KBM-7 (cell line): Measurements from ENCODE around the gene FOXK2.
A peak's percentile ranks its signal among the peaks of the same experiment; 100 is the strongest.
"Not testable (repeated sequence)": the region's sequence is repeated elsewhere in the genome, so short reads cannot be mapped to it uniquely, and the experiment has no call there.

Source experiments
- DNase-seq: peaks from one replicate; pipeline ENCODE4 v3.0.0-alpha.2; 2015
- in situ Hi-C: fragments of 300-500 bp; cut with MboI; formaldehyde crosslinking; loops from 2 replicates; pipeline ENCODE4 v1.14.3; 2020; ENCODE audit warnings: low sequenced_read_pairs, low pct_unique_long_range_greater_than_20kb, mixed read lengths

The FOXK2 gene

DNA sequence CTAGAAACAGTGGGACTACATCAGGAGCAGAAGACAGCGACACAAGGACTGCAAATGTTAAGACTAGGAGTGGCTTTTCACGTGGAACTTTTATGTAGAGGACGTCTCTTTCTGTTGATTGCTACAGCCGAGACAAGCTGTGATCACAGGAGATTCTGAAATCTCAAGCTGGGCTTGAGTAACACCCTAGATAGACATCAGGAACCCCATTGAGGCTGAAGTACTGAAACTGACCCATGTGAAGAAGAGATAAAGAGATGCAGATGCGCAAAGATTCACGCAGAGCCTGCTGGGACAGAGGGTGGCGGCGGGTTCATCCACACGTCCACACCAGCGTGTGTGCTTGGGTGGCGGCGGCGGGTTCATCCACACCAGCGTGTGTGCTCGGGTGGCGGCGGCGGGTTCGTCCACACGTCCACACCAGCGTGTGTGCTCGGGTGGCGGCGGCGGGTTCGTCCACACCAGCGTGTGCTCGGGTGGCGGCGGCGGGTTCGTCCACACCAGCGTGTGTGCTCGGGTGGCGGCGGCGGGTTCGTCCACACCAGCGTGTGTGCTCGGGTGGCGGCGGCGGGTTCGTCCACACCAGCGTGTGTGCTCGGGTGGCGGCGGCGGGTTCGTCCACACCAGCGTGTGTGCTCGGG lies 56.2 kb downstream of the FOXK2 start:
- not testable (repeated sequence) for DNase-seq
- in situ Hi-C loops = loop anchor here (25.0 kb wide), 1 partner anchor 88 kb away; no protein-coding TSS in a partner anchor

DNA sequence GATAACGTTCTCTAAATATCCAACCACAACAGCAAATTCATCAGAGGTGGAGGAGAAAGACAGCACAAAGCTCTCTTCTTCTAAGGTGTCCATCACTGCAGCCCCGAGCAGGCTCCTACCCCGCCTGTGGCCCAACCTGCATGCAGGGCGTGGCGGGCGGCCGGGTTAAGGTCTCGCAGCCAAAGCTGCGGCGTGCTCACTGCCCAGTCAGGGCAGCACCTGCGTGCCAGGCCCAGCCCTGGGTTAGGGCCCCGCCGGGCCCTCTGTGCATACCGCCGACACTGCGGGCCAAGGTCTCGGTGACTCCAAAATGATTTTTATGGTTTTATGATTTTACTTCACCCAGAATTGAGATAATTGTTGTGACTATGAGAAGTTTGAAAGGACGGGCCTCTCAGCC lies 57.8 kb downstream of the FOXK2 start:
- in situ Hi-C loops = loop anchor here (25.0 kb wide), 1 partner anchor 90 kb away; no protein-coding TSS in a partner anchor

DNA sequence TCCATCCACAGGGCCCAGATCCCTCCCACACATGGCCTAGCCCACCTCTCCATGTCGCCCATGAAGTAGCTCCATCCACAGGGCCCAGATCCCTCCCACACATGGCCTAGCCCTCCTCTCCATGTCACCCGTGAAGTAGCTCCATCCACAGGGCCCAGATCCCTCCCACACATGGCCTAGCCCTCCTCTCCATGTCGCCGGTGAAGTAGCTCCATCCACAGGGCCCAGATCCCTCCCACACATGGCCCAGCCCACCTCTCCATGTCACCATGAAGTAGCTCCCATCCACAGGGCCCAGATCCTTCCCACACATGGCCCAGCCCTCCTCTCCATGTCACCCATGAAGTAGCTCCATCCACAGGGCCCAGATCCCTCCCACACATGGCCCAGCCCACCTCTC lies 60.4 kb downstream of the FOXK2 start:
- not testable (repeated sequence) for DNase-seq
- in situ Hi-C loops = loop anchor here (25.0 kb wide), 1 partner anchor 93 kb away; no protein-coding TSS in a partner anchor

More for the DNA sequence above, 57.8 kb downstream of the FOXK2 start:
- no peak for DNase-seq

DNA sequence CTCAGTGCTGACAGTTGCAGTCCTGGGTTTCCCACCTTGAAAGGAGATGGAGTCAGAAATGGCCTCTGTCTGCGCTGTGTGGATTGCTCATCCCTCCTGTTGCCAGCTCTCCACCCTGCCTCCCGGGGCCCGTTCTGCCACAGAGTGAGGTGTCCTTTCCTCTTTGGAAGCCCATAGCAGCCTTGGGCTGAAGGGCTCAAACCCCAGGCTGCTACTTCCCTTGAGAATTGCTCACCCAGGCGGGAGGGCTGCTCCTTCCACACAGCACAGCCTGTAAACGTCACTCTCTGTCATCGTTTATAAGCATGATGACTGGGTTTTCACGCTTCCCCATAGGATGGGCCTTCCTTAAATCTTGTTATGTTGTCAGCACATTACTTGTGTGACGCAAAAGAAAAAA lies 62.7 kb downstream of the FOXK2 start:
- in situ Hi-C loops = loop anchor here (25.0 kb wide), 1 partner anchor 95 kb away; no protein-coding TSS in a partner anchor
- no peak for DNase-seq

DNA sequence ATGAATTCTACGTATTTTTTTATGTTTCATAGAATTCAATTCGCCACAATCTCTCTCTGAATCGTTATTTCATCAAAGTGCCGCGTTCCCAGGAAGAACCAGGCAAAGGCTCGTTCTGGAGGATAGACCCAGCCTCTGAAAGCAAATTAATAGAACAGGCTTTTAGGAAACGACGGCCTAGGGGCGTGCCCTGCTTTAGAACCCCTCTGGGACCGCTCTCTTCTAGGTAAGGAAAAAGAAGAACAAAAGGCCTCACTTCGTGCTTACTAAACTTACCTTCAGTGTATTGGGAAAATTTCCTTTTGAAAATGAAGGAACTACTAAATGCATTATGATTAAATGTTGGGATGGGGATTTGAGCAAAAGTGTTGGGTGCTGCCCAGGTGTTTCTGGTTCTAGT lies 63.2 kb downstream of the FOXK2 start:
- no peak for DNase-seq
- in situ Hi-C loops = loop anchor here (25.0 kb wide), 1 partner anchor 95 kb away; no protein-coding TSS in a partner anchor

DNA sequence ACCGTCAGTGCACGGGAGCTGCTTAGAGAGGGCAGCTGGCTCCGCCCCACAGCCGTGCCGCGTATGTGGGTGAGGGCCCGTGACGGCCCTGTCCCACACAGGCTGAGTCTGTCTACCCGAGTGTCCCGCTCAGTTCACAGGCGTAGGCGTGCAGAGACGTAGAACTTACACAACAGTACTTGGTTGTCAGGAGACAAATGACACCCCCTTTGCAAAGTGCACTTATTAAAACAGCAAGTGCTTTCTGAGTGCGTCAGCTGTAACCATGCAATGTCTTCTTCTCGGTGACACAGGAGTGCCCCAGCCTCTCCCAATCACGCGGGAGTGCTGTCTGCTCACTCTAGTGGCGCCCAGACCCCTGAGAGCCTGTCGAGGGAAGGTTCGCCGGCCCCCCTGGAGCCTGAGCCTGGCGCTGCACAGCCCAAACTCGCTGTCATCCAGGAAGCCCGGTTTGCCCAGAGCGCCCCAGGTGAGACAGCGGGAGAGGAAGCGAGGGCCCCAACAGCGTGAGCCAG lies 64.2 kb downstream of the FOXK2 start:
- DNase-seq = no peak
- in situ Hi-C loops = loop anchor here (25.0 kb wide), 1 partner anchor 96 kb away; no protein-coding TSS in a partner anchor

DNA sequence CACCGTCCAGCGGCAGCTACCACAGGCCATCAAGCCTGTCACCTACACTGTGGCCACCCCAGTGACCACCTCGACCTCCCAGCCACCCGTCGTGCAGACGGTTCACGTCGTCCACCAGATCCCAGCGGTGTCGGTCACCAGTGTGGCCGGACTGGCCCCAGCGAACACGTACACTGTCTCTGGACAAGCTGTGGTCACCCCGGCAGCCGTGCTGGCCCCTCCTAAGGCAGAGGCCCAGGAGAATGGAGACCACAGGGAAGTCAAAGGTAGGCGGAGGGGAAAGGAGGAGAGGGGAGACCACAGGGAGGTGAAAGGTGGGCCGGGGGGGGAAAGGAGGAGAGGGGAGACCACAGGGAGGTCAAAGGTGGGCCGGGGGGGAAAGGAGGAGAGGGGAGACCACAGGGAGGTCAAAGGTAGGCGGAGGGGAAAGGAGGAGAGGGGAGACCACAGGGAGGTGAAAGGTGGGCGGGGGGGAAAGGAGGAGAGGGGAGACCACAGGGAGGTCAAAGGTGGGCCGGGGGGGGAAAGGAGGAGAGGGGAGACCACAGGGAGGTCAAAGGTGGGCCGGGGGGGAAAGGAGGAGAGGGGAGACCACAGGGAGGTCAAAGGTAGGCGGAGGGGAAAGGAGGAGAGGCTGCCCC lies 66.5 kb downstream of the FOXK2 start:
- in situ Hi-C loops = loop anchor here (25.0 kb wide), 1 partner anchor 99 kb away; no protein-coding TSS in a partner anchor
- not testable (repeated sequence) for DNase-seq

DNA sequence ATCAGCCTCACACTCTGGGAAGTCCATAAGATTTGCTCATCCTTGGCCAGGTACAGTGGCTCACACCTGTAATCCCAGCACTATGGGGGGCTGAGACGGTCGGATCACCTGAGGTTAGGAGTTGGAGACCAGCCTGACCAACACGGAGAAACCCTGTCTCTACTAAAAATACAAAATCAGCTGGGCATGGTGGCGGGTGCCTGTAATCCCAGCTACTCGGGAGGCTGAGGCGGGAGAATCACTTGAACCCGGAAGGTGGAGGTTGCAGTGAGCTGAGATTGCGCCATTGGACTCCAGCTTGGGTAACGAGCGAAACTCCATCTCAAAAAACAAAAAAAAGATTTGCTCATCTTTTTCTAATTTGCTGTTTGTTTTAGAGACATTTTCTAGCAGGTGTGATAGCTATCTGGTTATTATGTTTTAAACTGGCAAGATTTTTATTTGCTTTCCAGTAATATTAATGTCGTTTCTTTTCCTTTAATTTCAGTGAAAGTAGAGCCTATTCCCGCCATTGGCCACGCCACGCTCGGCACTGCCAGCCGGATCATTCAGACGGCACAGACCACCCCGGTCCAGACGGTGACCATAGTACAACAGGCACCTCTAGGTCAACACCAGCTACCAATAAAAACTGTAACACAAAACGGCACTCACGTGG lies 67.2 kb downstream of the FOXK2 start:
- in situ Hi-C loops = loop anchor here (25.0 kb wide), 1 partner anchor 99 kb away; no protein-coding TSS in a partner anchor
- no peak for DNase-seq

DNA sequence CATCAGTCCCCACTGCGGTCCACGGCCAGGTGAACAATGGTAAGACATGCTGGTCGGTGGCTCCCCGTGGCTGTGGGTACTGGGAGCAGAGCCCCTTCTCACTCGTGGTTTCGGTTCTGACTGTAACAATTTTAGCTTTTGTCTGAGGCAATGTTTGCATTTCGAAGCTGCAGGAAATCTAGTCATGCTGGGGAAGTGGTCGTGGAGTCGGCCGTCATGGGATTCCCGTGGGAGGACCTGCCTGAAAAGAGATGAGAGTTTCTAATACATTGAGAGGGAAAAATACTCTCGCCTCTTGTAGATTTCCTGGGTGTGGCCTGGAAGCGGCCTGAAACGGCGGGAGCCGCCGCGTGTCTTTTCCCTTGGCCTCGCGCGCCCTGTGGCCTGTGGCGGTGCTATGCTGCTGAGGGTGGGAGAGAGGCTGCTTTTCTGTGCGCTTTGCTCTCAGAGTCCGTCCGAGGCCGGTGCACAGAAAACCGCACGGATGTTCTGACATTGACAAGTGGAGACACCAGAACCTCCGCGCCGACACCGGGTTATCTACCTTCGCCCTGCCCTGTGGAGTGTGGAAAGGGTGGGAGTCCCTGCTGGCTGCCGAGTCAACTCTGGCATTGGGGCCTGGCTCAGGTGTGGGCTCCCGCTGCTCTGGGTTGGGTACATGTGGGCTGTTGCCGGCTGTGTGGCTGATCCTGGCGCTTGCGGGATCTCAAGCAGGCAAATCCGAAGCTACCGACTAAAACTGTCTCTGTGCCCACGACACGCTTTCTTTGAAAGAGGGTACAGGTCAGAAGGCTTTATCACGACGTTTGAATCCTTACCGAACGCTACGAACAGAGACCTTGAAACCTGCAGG lies 67.9 kb downstream of the FOXK2 start:
- peak; percentile 42 for DNase-seq
- in situ Hi-C loops = loop anchor here (25.0 kb wide), 1 partner anchor 100 kb away; no protein-coding TSS in a partner anchor

DNA sequence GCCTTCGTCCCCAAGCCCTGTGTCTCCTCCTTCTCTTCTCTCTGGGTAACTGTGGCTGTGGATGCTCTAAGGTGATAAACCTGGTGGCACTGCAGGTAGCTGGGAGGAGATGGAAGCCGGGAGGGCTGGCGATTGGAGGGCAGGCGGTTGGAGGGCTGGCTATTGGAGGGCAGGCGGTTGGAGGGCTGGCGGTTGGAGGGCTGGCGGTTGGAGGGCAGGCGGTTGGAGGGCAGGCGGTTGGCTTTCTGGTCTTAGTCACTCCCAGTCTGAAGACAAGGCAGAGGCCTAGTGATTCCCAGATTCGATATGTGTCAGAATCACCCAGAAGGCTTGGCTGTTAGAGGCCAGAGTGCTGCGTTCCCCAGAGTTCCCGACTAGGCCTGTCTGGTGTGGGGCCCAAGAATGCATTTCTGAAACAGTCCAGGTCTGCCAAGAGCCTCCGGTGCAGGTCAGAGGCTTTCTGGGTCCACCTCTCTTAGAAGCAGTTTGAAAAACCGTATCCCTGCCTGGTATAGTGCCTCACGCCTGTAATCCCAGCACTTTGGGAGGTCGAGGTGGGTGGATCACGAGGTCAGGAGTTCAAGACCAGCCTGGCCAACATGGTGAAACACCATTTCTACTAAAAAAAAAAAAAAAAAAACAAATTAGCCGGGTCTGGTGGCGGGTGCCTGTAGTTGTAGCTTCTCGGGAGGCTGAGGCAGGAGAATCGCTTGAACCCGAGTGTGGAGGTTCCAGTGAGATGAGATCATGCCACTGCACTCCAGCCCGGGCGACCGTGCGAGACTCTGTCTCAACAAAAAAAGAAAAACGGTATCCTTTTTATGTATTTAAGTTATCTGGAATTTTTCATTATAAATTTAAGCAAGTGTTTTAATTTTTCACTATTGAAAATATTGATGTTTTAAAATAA lies 69.0 kb downstream of the FOXK2 start:
- no peak for DNase-seq
- in situ Hi-C loops = loop anchor here (25.0 kb wide), 1 partner anchor 101 kb away; no protein-coding TSS in a partner anchor

DNA sequence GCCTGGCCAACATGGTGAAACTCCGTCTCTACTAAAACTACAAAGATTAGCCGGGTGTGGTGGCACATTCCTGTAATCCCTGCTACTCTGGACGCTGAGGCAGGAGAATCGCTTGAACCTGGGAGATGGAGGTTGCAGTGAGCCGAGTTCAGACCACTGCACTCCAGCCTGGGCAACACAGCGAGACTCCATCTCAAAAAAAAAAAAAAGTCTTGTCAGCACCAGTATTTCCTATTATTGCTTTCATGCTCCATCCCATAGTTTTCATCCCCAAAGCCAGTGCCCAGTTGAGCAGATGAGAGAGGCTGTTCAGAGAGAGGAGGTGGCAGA lies 70.3 kb downstream of the FOXK2 start:
- no peak for DNase-seq
- in situ Hi-C loops = loop anchor here (25.0 kb wide), 1 partner anchor 103 kb away; no protein-coding TSS in a partner anchor

DNA sequence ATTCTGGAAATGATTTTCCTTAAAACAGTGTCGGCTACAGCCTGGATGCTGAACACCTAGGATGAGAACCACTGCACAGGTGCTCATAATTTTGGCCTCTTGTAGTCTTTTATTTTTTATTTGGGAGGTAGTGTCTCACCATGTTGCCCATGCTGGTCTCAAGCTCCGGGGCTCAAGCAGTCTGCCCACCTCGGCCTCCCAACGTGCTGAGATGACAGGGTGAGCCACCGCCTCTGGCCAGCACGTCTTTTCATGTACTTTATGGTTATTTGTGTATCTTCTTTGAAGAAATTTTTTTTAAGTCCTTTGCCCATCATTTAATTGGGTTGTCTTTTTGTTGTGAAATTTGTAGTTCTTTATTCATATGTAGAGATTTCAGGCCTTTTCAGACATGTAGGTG lies 70.7 kb downstream of the FOXK2 start:
- no peak for DNase-seq
- in situ Hi-C loops = loop anchor here (25.0 kb wide), 1 partner anchor 103 kb away; no protein-coding TSS in a partner anchor

DNA sequence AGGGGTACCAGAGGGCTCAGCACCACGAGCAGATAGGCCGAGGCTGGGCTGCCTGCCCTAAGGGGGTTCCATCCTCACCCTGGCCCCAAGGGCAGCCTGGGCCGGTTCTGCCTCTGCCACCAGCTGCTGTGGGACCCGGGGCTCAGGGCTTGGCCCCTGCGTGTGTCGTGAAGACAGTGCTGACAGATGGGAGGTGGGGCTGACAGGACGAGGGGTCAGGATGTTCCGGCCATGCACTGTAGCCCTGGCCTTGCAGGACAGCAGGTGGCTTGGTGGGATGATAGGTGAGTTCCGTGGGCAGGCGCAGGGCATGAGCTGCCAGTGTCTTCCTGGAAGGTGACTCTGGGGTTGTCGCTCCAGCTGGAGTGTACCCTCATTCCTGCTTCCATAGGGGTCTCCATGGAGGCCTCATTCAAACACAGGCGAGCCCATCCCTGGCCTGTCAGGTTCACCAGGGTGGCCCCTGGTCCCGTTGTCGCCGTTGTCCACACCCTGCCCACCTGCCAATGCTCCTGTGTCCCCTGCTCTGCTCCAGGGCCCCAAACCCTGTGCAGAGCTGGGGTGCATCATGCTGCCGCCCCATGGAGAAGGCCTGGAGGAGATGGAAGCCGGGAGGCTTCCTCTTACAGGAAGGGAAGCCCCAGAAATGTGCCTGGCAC lies 71.5 kb downstream of the FOXK2 start:
- in situ Hi-C loops = loop anchor here (25.0 kb wide), 1 partner anchor 104 kb away; no protein-coding TSS in a partner anchor
- DNase-seq = no peak

DNA sequence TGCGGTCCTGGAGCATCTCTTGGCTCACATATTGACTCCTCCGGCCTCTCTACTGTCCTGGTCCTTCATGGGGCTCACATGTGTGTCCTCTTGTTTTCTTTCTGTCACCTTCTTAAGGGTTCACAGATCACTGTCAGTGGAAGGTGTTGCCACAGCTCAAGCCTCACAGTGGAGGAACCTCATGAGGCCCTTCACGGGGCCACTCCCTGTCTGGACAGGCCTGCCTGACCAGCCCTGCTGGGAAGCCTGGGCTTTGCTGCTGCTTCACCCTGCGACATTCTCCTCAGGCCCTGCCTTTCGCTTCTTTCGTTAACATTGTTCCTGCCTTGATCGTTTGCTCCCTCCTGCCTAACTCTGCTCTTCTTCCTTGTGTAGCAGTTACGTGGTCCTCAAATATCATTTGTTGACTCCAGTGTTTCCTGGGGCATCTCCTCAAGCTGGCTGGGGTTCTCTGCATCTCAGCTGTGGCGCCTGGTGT lies 72.8 kb downstream of the FOXK2 start:
- in situ Hi-C loops = loop anchor here (25.0 kb wide), 1 partner anchor 105 kb away; no protein-coding TSS in a partner anchor
- DNase-seq = peak; percentile 12

DNA sequence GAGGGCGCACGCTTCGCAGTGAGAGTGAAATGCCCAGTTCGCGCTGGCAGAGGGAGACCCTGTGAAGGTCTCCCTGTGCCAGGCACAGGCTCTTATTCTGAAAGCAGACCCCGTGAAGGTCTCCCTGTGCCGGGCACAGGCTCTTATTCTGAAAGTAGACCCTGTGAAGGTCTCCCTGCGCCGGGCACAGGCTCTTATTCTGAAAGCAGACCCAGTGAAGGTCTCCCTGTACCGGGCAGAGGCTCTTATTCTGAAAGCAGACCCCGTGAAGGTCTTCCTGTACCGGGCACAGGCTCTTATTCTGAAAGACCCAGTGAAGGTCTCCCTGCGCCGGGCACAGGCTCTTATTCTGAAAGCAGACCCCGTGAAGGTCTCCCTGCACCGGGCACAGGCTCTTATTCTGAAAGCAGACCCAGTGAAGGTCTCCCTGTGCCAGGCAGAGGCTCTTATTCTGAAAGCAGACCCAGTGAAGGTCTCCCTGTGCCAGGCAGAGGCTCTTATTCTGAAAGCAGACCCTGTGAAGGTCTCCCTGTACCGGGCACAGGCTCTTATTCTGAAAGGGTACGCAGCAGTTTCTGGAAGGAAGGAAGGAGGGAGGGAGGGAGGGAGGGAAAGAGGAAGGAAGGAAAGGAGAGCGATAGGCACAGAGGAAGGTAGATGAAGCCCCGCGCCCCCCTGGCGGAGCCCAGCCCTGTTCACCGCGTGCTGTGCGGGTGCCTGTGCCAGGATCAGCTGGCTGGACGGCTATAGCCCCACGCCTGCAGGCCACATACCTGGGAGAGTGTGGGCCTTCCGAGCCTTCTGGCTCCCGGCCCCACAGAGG lies 73.4 kb downstream of the FOXK2 start:
- DNase-seq = peak; percentile 88
- in situ Hi-C loops = loop anchor here (25.0 kb wide), 1 partner anchor 106 kb away; no protein-coding TSS in a partner anchor

DNA sequence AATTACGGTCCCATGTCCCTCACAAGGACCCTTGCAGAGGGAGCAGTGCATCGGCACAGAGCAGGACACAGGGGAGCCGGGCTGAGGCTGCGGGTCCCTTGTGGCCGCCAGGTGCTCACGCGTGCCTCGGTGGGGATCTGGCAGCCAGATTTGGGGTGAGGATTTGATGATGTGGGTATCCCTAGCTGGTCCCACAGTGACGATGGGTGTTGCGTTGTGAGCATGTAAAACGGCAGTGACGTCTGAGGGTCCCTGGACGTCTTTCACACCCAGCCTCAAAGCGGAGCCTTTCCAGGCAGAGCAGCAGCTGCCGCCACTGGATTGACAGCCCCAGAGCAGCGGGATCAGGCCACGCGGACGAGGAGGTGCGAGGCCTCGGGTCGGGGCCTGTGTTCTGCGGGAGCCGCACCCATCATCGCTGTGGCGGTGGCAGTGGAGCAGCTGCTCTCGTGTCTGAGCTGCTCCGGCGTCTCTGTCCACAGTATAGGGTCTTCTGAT lies 74.1 kb downstream of the FOXK2 start:
- no peak for DNase-seq
- in situ Hi-C loops = loop anchor here (25.0 kb wide), 1 partner anchor 106 kb away; no protein-coding TSS in a partner anchor
